Superior temporal gyrus (tissue), 1 donor: ENCODE results near the gene COX6A2.
"Not testable (repeated sequence)": the region's sequence is repeated elsewhere in the genome, so short reads cannot be mapped to it uniquely, and the experiment has no call there.

Experiments
- DNase-seq: peaks from one replicate; pipeline ENCODE4 v3.0.0-alpha.2; 2016; ENCODE audit errors: extremely low spot score

The COX6A2 gene

GRCh38 chr16:31461921-31462804, 34.0 kb upstream of the COX6A2 start:
- DNase-seq, result no peak

- DNase-seq, result no peak
Observed at GRCh38 chr16:31461201-31461920, 33.2 kb upstream of the COX6A2 start.

GRCh38 chr16:31460582-31461002, 32.4 kb upstream of the COX6A2 start:
- DNase-seq, result peak; percentile 55

- peak; percentile 100 for DNase-seq
Observed at GRCh38 chr16:31459687-31460581, 31.8 kb upstream of the COX6A2 start.

GRCh38 chr16:31458844-31459686, 30.9 kb upstream of the COX6A2 start, which contains the start of gene ARMC5:
ARMC5 (plus strand) TSS chr16:31459501; CDS start chr16:31459525, 24 bp downstream.
- DNase-seq, result peak; percentile 99

- DNase-seq, result no peak
Observed at GRCh38 chr16:31458073-31458843, 30.1 kb upstream of the COX6A2 start.

GRCh38 chr16:31456988-31457360, 28.8 kb upstream of the COX6A2 start:
- no peak for DNase-seq

- no peak for DNase-seq
Observed at GRCh38 chr16:31455601-31456314, 27.6 kb upstream of the COX6A2 start.

- no peak for DNase-seq
Observed at GRCh38 chr16:31453255-31454204, 25.4 kb upstream of the COX6A2 start.

GRCh38 chr16:31452631-31453106, 24.5 kb upstream of the COX6A2 start:
- DNase-seq, result no peak

GRCh38 chr16:31451681-31452351, 23.7 kb upstream of the COX6A2 start:
- DNase-seq, result peak; percentile 43

GRCh38 chr16:31451201-31451600, 23.0 kb upstream of the COX6A2 start:
- DNase-seq, result no peak

- not testable (repeated sequence) for DNase-seq
Observed at GRCh38 chr16:31445931-31446330, 17.8 kb upstream of the COX6A2 start.

- no peak for DNase-seq
Observed at GRCh38 chr16:31441956-31442355, 13.8 kb upstream of the COX6A2 start.

GRCh38 chr16:31440516-31441184, 12.5 kb upstream of the COX6A2 start:
- DNase-seq, result peak; percentile 46

- no peak for DNase-seq
Observed at GRCh38 chr16:31439519-31439918, 11.4 kb upstream of the COX6A2 start.

- not testable (repeated sequence) for DNase-seq
Observed at GRCh38 chr16:31439023-31439422, 10.9 kb upstream of the COX6A2 start.
